ENCODE results near the gene NDUFB3. TPM values are rescaled to one million over a fixed set of nuclear protein-coding genes. Genes with fewer than 3 reads are reported as not detected.
A peak's percentile ranks its signal among the peaks of the same experiment; 100 is the strongest.

Gene NDUFB3
- total RNA-seq, 1 donor, result 70.3 TPM

DNA sequence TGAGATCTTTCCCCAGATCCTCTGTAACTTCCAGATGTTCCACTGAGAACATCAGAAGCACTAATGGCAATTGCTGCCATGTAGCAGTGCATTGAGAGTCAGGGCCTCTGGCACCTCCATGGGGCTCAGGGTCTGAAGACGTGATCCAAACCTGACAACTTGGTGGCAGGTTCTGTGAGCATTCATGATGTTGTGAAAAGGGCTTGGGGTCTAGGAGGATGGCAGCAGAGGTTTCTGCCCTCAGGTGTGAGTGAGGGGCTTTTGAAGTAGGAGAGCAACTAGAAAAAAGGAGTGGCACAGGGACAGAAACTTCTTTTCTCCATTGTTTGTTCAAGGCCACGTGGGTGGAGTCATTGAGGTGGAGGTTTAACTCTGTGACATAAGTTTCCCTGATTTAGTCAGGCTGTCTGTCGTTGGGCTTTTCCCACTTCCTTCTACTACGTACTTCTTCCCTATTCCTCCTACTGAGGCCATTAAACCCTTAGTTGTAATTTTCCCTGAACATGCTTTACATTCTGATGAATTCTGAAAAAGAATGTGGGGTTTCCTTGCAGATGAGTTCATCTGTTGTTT, 57.2 kb downstream of the NDUFB3 start:
- TF ChIP-seq, protein P1, sequence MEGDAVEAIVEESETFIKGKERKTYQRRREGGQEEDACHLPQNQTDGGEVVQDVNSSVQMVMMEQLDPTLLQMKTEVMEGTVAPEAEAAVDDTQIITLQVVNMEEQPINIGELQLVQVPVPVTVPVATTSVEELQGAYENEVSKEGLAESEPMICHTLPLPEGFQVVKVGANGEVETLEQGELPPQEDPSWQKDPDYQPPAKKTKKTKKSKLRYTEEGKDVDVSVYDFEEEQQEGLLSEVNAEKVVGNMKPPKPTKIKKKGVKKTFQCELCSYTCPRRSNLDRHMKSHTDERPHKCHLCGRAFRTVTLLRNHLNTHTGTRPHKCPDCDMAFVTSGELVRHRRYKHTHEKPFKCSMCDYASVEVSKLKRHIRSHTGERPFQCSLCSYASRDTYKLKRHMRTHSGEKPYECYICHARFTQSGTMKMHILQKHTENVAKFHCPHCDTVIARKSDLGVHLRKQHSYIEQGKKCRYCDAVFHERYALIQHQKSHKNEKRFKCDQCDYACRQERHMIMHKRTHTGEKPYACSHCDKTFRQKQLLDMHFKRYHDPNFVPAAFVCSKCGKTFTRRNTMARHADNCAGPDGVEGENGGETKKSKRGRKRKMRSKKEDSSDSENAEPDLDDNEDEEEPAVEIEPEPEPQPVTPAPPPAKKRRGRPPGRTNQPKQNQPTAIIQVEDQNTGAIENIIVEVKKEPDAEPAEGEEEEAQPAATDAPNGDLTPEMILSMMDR (IDR thresholded peaks at IDR 0.05; ENCODE audit: insufficient read depth, low read length), result no peak
- no peak overlapping the region for H3K4me3 ChIP-seq (ENCODE audit: low read depth, low read length)
- peak; percentile 76 for DNase-seq (ENCODE audit: low read depth)

DNA sequence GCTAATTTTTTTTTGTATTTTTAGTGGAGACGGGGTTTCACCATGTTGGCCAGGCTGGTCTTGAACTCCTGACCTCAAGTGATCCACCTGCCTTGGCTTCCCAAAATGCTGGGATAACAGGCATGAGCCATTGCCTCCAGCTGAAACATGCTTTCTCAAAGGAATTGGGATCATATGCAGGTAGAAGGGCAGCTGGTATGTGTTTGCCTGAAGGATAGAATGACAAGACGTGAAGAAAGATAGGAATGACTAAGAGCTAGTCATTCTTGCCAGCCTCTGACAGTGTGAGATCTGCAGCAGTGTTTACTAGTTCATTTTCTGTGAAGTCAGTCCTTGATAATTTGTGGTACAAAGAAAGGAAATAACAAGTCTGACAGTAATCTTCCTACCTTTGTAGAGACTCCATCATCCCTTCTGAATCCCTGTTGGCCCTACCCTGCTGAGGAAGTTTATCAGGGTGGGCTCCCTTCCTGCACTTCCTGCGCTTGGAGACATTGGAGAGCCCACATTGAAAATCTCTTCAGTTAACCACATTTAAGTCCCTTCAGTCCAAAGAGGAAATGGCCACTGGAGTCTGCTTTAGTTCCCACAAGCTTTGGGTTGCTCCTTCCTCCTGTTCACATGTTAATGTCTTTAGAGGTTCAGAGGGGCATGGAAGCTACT, 58.9 kb downstream of the NDUFB3 start:
- DNase-seq (ENCODE audit: low read depth), result peak; percentile 84
- H3K4me3 ChIP-seq (ENCODE audit: low read depth, low read length), result no peak overlapping the region
- TF ChIP-seq, protein P1 (IDR thresholded peaks at IDR 0.05; ENCODE audit: insufficient read depth, low read length), result no peak

DNA sequence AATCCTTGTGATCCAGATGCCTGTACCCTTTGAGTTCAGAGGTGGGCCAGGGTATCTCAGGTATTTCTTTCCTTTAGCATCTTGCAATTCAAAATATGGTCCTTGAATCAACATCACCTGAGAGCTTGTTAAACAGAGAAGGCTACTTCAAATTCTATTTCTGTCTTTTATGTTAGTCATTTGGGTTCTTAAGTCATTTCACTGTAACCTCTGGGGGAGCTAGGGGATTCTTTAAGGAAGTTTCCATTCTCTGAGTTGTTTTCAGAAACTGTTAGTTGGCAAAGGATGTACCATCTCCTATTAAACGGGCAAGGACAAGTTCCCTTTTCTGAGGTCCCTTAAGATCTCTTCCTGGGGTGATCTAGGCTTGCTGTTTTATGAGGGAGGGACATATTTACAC, 60.7 kb downstream of the NDUFB3 start:
- H3K4me3 ChIP-seq (ENCODE audit: low read depth, low read length), result no peak overlapping the region
- no peak for DNase-seq (ENCODE audit: low read depth)
- TF ChIP-seq, protein P1 (IDR thresholded peaks at IDR 0.05; ENCODE audit: insufficient read depth, low read length), result no peak

Small RNAs within 50 kb of the gene (small RNA-seq; reads per million reads assigned to genes)
- not detected for gene RNU6-1206P

Other genes with a start within 250 kb of the NDUFB3 start
- 59.8 and 175 TPM in 2 replicates for gene CLK1, start 207.3 kb upstream of the NDUFB3 start, total RNA-seq (ENCODE audit: low replicate concordance)
- gene PPIL3, start 182.9 kb upstream of the NDUFB3 start, total RNA-seq (ENCODE audit: low replicate concordance), result 47.3 and 50.0 TPM in 2 replicates
- gene NIF3L1, start 182.6 kb upstream of the NDUFB3 start, total RNA-seq (ENCODE audit: low replicate concordance), result 8.4 and 38.5 TPM in 2 replicates
- gene ORC2, start 108.3 kb upstream of the NDUFB3 start, total RNA-seq (ENCODE audit: low replicate concordance), result 12.7 and 17.4 TPM in 2 replicates
- 6.2 and 11.7 TPM in 2 replicates for gene HYCC2, start 330 bp upstream of the NDUFB3 start, total RNA-seq (ENCODE audit: low replicate concordance)
- gene CFLAR, start 44.2 kb downstream of the NDUFB3 start, total RNA-seq (ENCODE audit: low replicate concordance), result 71.5 and 134 TPM in 2 replicates
- gene CASP10, start 111.1 kb downstream of the NDUFB3 start, total RNA-seq (ENCODE audit: low replicate concordance), result 4.8 and 9.1 TPM in 2 replicates
- 26.8 and 28.6 TPM in 2 replicates for gene CASP8, start 188.5 kb downstream of the NDUFB3 start, total RNA-seq (ENCODE audit: low replicate concordance)